Sciatic nerve (tissue), 2 donors: ENCODE results near the gene RBM19. TPM values are rescaled to one million over a fixed set of nuclear protein-coding genes. Genes with fewer than 3 reads are reported as not detected.

Source experiments
- ATAC-seq: fragments of 200-7000 bp; cut with Tn5 transposase; one replicate; pipeline ENCODE4 v1.9.1; 2020; ENCODE audit warnings: mild to moderate bottlenecking, moderate library complexity
- DNase-seq: peaks from one replicate; pipeline ENCODE4 v3.0.0-alpha.2; 2020; ENCODE audit warnings: low spot score
- intact Hi-C: fragments of 100-400 bp; cut with DNase I; formaldehyde crosslinking; loops from one replicate; pipeline ENCODE4 v1.14.2; 2022
- total RNA-seq: library from RNA; stranded (reverse); fragmentation: NEBNext Ultra II Directional; extraction: Animal tissue kit (Norgen Biotek cat#: 25700); gene quantifications from one replicate; pipeline ENCODE4 v1.2.1, GENCODE V29; 2021
- donor health status: DM: no; HTN: no; CAD: no.
- donor health status: DM: no; HTN: no; CAD: no.

RBM19 gene
- total RNA-seq, 1 donor from 2014 or later, result 40.3 TPM

DNA sequence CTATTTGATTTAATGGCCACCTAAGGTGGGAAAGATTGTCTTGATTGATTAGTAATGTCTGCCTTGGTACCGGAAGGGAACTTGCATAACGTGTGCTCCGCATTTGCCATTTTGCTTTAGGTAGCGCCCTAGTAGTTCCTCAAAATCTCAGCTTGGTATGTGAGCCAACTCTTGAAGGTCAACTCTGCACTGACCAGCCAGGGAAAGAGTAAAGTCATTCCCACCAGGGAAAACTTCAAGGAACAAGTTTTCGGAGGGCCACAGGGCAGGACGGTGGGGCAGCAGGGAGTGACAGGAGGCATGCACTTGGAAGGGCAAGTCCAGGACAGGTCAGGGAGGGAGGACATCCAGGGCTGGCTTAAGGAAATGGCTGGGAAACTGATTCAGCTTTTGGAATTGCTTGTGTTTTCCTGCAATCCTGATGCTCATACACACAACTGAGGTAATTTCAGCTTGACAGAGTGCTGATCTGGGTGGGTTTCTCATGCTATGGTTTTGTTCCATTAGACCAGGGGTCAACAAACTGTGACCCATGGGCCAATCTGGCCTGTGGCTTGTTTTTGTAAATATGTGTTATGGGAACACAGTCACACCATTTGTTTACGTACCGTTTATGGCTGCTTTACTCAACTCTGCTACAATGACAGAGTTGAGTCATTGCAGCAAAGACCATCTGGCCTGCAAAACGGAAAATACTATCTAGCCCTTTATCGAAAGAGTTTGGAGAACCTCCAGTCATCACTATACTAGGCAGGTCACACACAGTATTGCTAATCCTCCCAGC lies 184.5 kb downstream of the RBM19 start:
- DNase-seq (no peak), ATAC-seq (no peak)
- intact Hi-C loops, result no loop called here

- intact Hi-C loops, result no loop called here
- DNase-seq (no peak), ATAC-seq (no peak)
These were observed 186.4 kb downstream of the RBM19 start for GRCh38 chr12:113779774-113780173.

GRCh38 chr12:113778432-113779132 lies 187.5 kb downstream of the RBM19 start:
- intact Hi-C loops, result no loop called here
- DNase-seq (no peak), ATAC-seq (no peak)

GRCh38 chr12:113777751-113778150 lies 188.4 kb downstream of the RBM19 start:
- intact Hi-C loops, result no loop called here
- DNase-seq (no peak), ATAC-seq (no peak)

DNA sequence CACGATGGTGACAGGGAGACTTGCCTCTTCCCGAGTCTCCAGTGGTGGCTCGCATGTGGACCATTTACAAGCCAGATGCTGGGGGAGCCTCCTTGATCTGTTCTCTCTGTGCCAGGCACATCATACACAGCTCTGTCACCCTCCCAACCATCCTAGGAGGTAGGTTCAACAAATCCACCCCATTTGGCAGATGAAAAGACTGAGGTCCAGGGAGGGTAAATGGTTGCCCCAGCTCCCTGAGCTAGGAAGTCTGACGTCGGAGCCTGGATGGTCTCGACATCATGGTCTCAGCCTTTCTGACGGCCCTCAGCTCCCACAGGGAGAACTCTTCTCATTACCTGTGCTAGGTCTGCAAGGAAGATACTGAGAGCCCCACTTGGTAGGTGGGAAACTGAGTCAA lies 189.6 kb downstream of the RBM19 start:
- intact Hi-C loops, result no loop called here
- DNase-seq, result no peak
- ATAC-seq, result no peak

DNA sequence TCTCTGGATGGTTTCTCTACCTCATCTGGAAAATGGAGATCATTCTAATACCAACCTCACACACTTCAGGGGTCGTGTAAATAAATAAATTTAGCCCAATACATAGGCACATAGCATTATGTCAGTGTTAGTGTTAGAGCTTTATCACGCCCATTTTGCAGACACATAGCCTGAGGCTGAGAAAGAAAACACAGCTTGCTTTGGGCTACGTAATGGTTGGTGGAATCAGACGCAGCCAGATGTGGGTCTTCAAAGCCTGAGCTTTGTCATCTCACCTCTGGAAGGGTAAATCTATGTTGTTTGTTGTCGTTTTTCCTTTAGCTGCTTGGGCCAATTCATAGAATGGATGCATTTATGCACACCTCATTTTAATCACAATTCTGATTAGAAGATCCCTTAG lies 191.6 kb downstream of the RBM19 start:
- intact Hi-C loops, result no loop called here

GRCh38 chr12:113772505-113773030 lies 193.6 kb downstream of the RBM19 start:
- DNase-seq (no peak), ATAC-seq (no peak)
- intact Hi-C loops, result no loop called here

More for the DNA sequence above, 191.6 kb downstream of the RBM19 start:
- ATAC-seq (no peak), DNase-seq (no peak)

DNA sequence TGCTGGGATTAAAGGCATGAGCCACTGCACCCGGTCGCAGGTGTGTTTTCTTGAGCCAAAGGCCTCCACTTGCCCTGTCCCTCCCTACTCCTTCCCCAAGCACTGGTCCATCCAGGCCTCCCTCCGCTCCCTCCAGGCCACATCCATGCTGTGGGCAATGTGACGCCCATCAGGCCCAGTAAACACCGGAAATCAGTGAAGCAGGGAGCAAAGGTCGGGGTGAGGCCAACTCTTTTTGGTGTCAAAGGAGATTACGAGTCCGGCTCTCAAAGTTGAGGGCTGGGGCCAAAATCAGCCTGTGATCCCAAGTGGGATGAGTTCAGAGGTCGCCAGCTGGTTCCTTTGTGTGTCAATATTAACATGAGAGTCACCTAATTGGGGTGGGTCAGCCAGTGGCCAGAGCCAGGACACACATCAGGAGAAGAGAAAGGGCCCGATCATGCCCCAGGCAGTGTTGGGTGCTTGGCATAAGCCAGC lies 195.7 kb downstream of the RBM19 start:
- intact Hi-C loops, result no loop called here
- DNase-seq (no peak), ATAC-seq (no peak)

GRCh38 chr12:113769305-113769704 lies 196.8 kb downstream of the RBM19 start:
- ATAC-seq (no peak), DNase-seq (no peak)
- intact Hi-C loops, result loop anchor here (5.0 kb wide), 1 partner anchor 728 kb away; no protein-coding TSS in a partner anchor

- ATAC-seq, result no peak
- DNase-seq, result no peak
- intact Hi-C loops, result loop anchor here (5.0 kb wide), 1 partner anchor 728 kb away; no protein-coding TSS in a partner anchor
These were observed 197.3 kb downstream of the RBM19 start for GRCh38 chr12:113768850-113769249.

DNA sequence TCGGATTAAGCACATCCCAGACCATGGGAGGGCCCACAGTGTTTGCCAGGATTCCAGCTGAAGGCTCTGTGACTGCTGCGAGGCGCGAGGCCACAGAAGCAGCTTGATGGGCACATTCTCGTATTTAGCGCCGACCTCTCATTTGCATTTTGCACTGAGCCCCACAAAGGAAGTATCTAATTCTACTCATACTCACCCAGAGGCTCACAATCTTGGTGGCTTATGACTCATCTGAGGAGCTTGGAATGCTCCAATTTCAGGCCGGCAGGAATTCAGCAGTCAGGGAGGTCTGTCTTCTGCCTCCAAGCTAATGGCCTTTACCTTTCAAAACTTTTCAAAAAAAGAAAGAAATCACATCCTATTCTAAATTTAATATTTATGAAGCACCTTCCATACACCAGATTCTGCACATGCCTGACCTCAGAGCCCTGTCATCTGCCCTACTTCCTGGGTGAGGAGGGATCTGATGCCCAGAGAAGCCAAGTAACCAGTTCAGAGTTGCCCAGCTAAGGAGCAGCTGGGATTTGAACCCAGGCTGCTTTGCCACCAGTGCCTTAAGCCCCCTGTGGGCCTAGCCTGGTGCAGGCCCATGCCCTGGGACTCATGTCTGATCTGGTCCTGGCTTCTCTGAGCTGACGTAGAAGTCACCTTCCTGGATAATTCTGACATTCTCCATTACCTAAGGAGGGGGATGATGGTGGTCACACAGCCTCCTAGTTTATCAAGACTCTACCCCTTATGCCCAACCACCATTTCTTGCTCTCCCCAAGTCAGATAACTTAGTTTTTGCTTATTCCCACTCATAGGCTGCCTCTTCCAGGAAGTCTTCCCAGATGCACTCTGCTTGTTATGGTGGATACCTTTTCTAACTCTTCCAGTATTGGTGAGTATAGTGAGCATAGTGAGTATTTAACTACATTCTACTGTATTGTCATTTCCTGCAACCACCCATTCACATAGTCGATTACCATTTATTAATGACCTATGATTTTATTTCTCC lies 198.9 kb downstream of the RBM19 start:
- intact Hi-C loops, result loop anchor here (5.0 kb wide), 1 partner anchor 730 kb away; no protein-coding TSS in a partner anchor
- ATAC-seq (no peak), DNase-seq (no peak)
